Measurements from ENCODE around the gene NEUROD6.

- TF ChIP-seq YY1 (IDR thresholded peaks at IDR 0.05) (no peak), GABPA (IDR thresholded peaks at IDR 0.05 in 1 of 2, conservative IDR thresholded peaks at IDR 0.05 in 1 of 2) (no peak), JUND (IDR thresholded peaks at IDR 0.05) (no peak), SP1 (IDR thresholded peaks at IDR 0.05) (no peak), TAF1 (conservative IDR thresholded peaks at IDR 0.05) (no peak), REST (IDR thresholded peaks at IDR 0.05) (no peak), RAD21 (IDR thresholded peaks at IDR 0.05) (no peak), RXRA (IDR thresholded peaks at IDR 0.05) (no peak)
- TF ChIP-seq, protein P1, sequence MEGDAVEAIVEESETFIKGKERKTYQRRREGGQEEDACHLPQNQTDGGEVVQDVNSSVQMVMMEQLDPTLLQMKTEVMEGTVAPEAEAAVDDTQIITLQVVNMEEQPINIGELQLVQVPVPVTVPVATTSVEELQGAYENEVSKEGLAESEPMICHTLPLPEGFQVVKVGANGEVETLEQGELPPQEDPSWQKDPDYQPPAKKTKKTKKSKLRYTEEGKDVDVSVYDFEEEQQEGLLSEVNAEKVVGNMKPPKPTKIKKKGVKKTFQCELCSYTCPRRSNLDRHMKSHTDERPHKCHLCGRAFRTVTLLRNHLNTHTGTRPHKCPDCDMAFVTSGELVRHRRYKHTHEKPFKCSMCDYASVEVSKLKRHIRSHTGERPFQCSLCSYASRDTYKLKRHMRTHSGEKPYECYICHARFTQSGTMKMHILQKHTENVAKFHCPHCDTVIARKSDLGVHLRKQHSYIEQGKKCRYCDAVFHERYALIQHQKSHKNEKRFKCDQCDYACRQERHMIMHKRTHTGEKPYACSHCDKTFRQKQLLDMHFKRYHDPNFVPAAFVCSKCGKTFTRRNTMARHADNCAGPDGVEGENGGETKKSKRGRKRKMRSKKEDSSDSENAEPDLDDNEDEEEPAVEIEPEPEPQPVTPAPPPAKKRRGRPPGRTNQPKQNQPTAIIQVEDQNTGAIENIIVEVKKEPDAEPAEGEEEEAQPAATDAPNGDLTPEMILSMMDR (IDR thresholded peaks at IDR 0.05; ENCODE audit: low read depth, low read length, missing input control) = no peak
- TF ChIP-seq, protein P2, sequence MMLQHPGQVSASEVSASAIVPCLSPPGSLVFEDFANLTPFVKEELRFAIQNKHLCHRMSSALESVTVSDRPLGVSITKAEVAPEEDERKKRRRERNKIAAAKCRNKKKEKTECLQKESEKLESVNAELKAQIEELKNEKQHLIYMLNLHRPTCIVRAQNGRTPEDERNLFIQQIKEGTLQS (IDR thresholded peaks at IDR 0.05) = no peak
- TF ChIP-seq, protein P3, sequence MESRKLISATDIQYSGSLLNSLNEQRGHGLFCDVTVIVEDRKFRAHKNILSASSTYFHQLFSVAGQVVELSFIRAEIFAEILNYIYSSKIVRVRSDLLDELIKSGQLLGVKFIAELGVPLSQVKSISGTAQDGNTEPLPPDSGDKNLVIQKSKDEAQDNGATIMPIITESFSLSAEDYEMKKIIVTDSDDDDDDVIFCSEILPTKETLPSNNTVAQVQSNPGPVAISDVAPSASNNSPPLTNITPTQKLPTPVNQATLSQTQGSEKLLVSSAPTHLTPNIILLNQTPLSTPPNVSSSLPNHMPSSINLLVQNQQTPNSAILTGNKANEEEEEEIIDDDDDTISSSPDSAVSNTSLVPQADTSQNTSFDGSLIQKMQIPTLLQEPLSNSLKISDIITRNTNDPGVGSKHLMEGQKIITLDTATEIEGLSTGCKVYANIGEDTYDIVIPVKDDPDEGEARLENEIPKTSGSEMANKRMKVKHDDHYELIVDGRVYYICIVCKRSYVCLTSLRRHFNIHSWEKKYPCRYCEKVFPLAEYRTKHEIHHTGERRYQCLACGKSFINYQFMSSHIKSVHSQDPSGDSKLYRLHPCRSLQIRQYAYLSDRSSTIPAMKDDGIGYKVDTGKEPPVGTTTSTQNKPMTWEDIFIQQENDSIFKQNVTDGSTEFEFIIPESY (IDR thresholded peaks at IDR 0.05) = no peak
These were observed 27.6 kb downstream of the NEUROD6 start for GRCh38 chr7:31312889-31313288.
